ENCODE results near the gene PTPRN2. TPM values are rescaled to one million over a fixed set of nuclear protein-coding genes. Genes with fewer than 3 reads are reported as not detected.

The PTPRN2 gene
- total and polyA plus RNA-seq, 8 donors: 12.2 to 49.2 (median 31.8) TPM

GRCh38 chr7:157622408-157623205, 965.0 kb downstream of the PTPRN2 start:
- no peak overlapping the region for H3K27ac ChIP-seq
- H3K36me3 ChIP-seq: no peaks in the 10 kb centered on the region
- FAIRE-seq (no peak), DNase-seq (peak in 1 of 6 donors; percentile 38), ATAC-seq (no peak)
- 88 to 93% methylated on average over 28 of the region's 28 CpGs for WGBS, 2 donors
- no peaks in the 10 kb centered on the region for H3K4me1 ChIP-seq
- intact Hi-C loops (cut with DNase I): no loop called here
- H3K27me3 ChIP-seq: no peaks in the 10 kb centered on the region
- TF ChIP-seq CTCF (IDR thresholded peaks at IDR 0.05): no peak
- no peak overlapping the region for H3K4me3 ChIP-seq
- H3K9me3 ChIP-seq: no peaks in the 10 kb centered on the region

- FAIRE-seq: no peak
Observed at GRCh38 chr7:157622000-157622399, 965.6 kb downstream of the PTPRN2 start.

GRCh38 chr7:157621131-157621681, 966.4 kb downstream of the PTPRN2 start:
- no peak for ATAC-seq
- intact Hi-C loops (cut with DNase I): no loop called here

More at GRCh38 chr7:157622000-157622399, 965.6 kb downstream of the PTPRN2 start:
- intact Hi-C loops (cut with DNase I): no loop called here
- H3K4me3 ChIP-seq: no peak overlapping the region
- H3K4me1 ChIP-seq: no peaks in the 10 kb centered on the region
- 85 to 86% methylated on average over 11 of the region's 11 CpGs for WGBS, 2 donors
- no peak for DNase-seq
- no peaks in the 10 kb centered on the region for H3K9me3 ChIP-seq
- ATAC-seq: no peak
- H3K27ac ChIP-seq: no peak overlapping the region
- H3K36me3 ChIP-seq: no peaks in the 10 kb centered on the region
- TF ChIP-seq CTCF (IDR thresholded peaks at IDR 0.05): no peak
- no peaks in the 10 kb centered on the region for H3K27me3 ChIP-seq

GRCh38 chr7:157620616-157621015, 967.0 kb downstream of the PTPRN2 start:
- DNase-seq (no peak), FAIRE-seq (no peak)
- 81 to 84% methylated on average over 10 to 11 of the region's 11 CpGs for WGBS, 2 donors

More at GRCh38 chr7:157621131-157621681, 966.4 kb downstream of the PTPRN2 start:
- Histone ChIP-seq H3K9me3 (no peaks in the 10 kb centered on the region), H3K4me1 (no peaks in the 10 kb centered on the region), H3K27ac (no peak overlapping the region), H3K36me3 (no peaks in the 10 kb centered on the region), H3K27me3 (no peaks in the 10 kb centered on the region), H3K4me3 (no peak overlapping the region)
- FAIRE-seq (no peak), DNase-seq (peak in 1 of 6 donors; percentile 55)
- 85 to 87% methylated on average over 32 to 33 of the region's 33 CpGs for WGBS, 2 donors
- no peak for TF ChIP-seq CTCF (IDR thresholded peaks at IDR 0.05)

More at GRCh38 chr7:157620616-157621015, 967.0 kb downstream of the PTPRN2 start:
- Histone ChIP-seq H3K4me1 (no peaks in the 10 kb centered on the region), H3K27ac (no peak overlapping the region), H3K4me3 (no peak overlapping the region), H3K27me3 (no peaks in the 10 kb centered on the region), H3K9me3 (no peaks in the 10 kb centered on the region), H3K36me3 (no peaks in the 10 kb centered on the region)
- no peak for TF ChIP-seq CTCF (IDR thresholded peaks at IDR 0.05)
- no peak for ATAC-seq
- intact Hi-C loops (cut with DNase I): no loop called here
